ENCODE results near the gene LDLRAD4. TPM values are rescaled to one million over a fixed set of nuclear protein-coding genes. Genes with fewer than 3 reads are reported as not detected.

The LDLRAD4 gene
- total and polyA plus RNA-seq, 11 donors, result 10.4 to 44.0 (median 29.6) TPM

- Histone ChIP-seq H3K4me1 (peaks cover 0 to 32% (median 12%) of the 10 kb centered on the region in 12 donors), H3K4me3 (no peak overlapping the region), H3K9me3 (no peaks in the 10 kb centered on the region), H3K36me3 (peaks cover 0 to 16% (median 0%) of the 10 kb centered on the region in 9 donors), H3K27ac (no peak overlapping the region), H3K27me3 (no peaks in the 10 kb centered on the region)
- TF ChIP-seq POLR2A (IDR thresholded peaks at IDR 0.05) (no peak), CTCF (IDR thresholded peaks at IDR 0.05) (no peak)
- no peak for ATAC-seq
- DNase-seq, result no peak
- WGBS, 4 donors, result 85 to 91% (median 90%) methylated on average over 8 of the region's 8 CpGs
- intact Hi-C loops (cut with DNase I), result loop anchor here in 5 of 10 donors (5.0 to 10.0 kb wide), 6 partner anchors 64 to 521 kb away; partner anchors contain the start of gene LDLRAD4 (in 2 of the 5)
Observed at GRCh38 chr18:13625843-13626543, 407.4 kb downstream of the LDLRAD4 start.

GRCh38 chr18:13626544-13626908, 408.0 kb downstream of the LDLRAD4 start:
- Histone ChIP-seq H3K27me3 (no peaks in the 10 kb centered on the region), H3K4me1 (peaks cover 0 to 32% (median 12%) of the 10 kb centered on the region in 12 donors), H3K36me3 (peaks cover 0 to 11% (median 0%) of the 10 kb centered on the region in 9 donors), H3K27ac (no peak overlapping the region), H3K4me3 (no peak overlapping the region), H3K9me3 (no peaks in the 10 kb centered on the region)
- ATAC-seq, result no peak
- no peak for TF ChIP-seq CTCF (IDR thresholded peaks at IDR 0.05)
- TF ChIP-seq POLR2A (IDR thresholded peaks at IDR 0.05), result no peak
- WGBS, 4 donors, result 42 to 69% (median 59%) methylated on average over 2 of the region's 2 CpGs
- intact Hi-C loops (cut with DNase I), result loop anchor here in 5 of 10 donors (5.0 to 10.0 kb wide), 6 partner anchors 64 to 522 kb away; partner anchors contain the start of gene LDLRAD4 (in 2 of the 5)
- DNase-seq, result no peak

DNA sequence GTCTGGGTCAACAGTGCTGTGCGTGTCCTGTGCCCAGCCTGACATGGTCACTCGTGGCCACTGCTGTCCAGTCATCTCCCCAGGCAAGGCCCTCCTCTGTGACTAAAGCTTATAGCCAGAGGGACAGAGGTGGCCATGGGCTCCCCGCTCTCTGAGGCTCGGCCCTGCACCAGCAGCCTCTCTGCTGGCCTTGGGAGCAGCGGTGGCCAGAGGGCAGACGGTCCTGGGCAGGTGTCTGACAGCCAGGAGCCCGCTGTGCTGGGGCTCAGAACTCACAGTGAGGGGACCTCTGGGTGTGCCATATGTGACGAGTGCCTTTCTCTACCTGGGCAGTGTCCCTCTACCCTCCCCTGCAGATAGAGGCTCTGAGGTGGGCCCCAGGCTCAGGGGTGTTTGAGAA, 409.1 kb downstream of the LDLRAD4 start:
- intact Hi-C loops (cut with DNase I), result loop anchor here in 5 of 10 donors (5.0 to 10.0 kb wide), 6 partner anchors 65 to 523 kb away; partner anchors contain the start of gene LDLRAD4 (in 2 of the 5)
- DNase-seq, result no peak
- H3K27me3 ChIP-seq, result no peaks in the 10 kb centered on the region
- no peak overlapping the region for H3K4me3 ChIP-seq
- no peak for TF ChIP-seq POLR2A (IDR thresholded peaks at IDR 0.05)
- TF ChIP-seq CTCF (IDR thresholded peaks at IDR 0.05), result no peak
- H3K36me3 ChIP-seq, result peaks cover 0 to 8% (median 0%) of the 10 kb centered on the region in 9 donors
- peaks cover 0 to 32% (median 12%) of the 10 kb centered on the region in 12 donors for H3K4me1 ChIP-seq
- peaks cover 0 to 2% (median 0%) of the 10 kb centered on the region in 12 donors for H3K9me3 ChIP-seq
- H3K27ac ChIP-seq, result no peak overlapping the region
- no peak for ATAC-seq
- 90 to 94% (median 93%) methylated on average over 3 to 8 of the region's 8 CpGs for WGBS, 4 donors

- intact Hi-C loops (cut with DNase I), result loop anchor here in 5 of 10 donors (5.0 to 10.0 kb wide), 6 partner anchors 66 to 523 kb away; partner anchors contain the start of gene LDLRAD4 (in 2 of the 5)
- ATAC-seq, result no peak
- Histone ChIP-seq H3K4me3 (no peak overlapping the region), H3K9me3 (peaks cover 0 to 5% (median 0%) of the 10 kb centered on the region in 12 donors), H3K4me1 (peaks cover 0 to 32% (median 12%) of the 10 kb centered on the region in 12 donors), H3K27ac (no peak overlapping the region), H3K27me3 (no peaks in the 10 kb centered on the region), H3K36me3 (peaks cover 0 to 4% (median 0%) of the 10 kb centered on the region in 9 donors)
- 78 to 93% (median 84%) methylated on average over 7 to 9 of the region's 9 CpGs for WGBS, 4 donors
- DNase-seq, result no peak
- TF ChIP-seq CTCF (IDR thresholded peaks at IDR 0.05) (no peak), POLR2A (IDR thresholded peaks at IDR 0.05) (no peak)
Observed at GRCh38 chr18:13628211-13628610, 409.7 kb downstream of the LDLRAD4 start.
